ENCODE results near the gene TMEM245.
A peak's percentile ranks its signal among the peaks of the same experiment; 100 is the strongest.

TMEM245 gene

GRCh38 chr9:109120204-109120789 lies 550 bp upstream of the TMEM245 start (continued):
- TF ChIP-seq ZNF280D (tag by site-specific recombination; IDR thresholded peaks at IDR 0.05) (no peak), ZNF155 (tag by site-specific recombination; IDR thresholded peaks at IDR 0.05) (no peak), ZNF791 (tag by site-specific recombination; IDR thresholded peaks at IDR 0.05) (no peak), SP7 (tag by site-specific recombination; IDR thresholded peaks at IDR 0.05) (0 out of 2 replicates have a peak, but pooled peaks have one; percentile 28), ZNF776 (tag by site-specific recombination; IDR thresholded peaks at IDR 0.05; ENCODE audit: borderline replicate concordance) (no peak)

GRCh38 chr9:109118808-109119438 lies 824 bp downstream of the TMEM245 start:
- no peaks in the 10 kb centered on the region; a peak in 1 of 3 replicates for H3K36me3 ChIP-seq (ENCODE audit: control insufficient read depth in 2 of 2, insufficient read depth in 1 of 2, low read length in 2 of 2)
- H3K9me3 ChIP-seq (ENCODE audit: control insufficient read depth, insufficient read depth, low read depth, low read length): no peaks in the 10 kb centered on the region
- H3K27ac ChIP-seq (ENCODE audit: extremely low read depth, low read depth, low read length): peak overlapping the region; percentile 92
- ChIA-PET CTCF (interaction anchor here (0.6 to 1.2 kb wide), 4 partner anchors 10 to 226 kb away, joined by 3 to 4 read pairs (median 3); no protein-coding TSS in a partner anchor), POLR2A (interaction anchor here (0.6 to 3.4 kb wide), 5 partner anchors 10 to 343 kb away, joined by 5 to 32 read pairs (median 10); no protein-coding TSS in a partner anchor)
- peak overlapping the region; percentile 98 for H3K4me3 ChIP-seq (ENCODE audit: low read depth, low read length)
- H3K4me1 ChIP-seq (ENCODE audit: control insufficient read depth, insufficient read depth, low read length): no peaks in the 10 kb centered on the region
- no peak for TF ChIP-seq ZNF398 (tag by site-specific recombination; IDR thresholded peaks at IDR 0.05)
- TF ChIP-seq ZNF18 (tag by site-specific recombination; IDR thresholded peaks at IDR 0.05): no peak
- no peak for TF ChIP-seq ZNF221 (tag by site-specific recombination; IDR thresholded peaks at IDR 0.05; ENCODE audit: borderline replicate concordance)
- no peak for TF ChIP-seq BCL6B (tag by site-specific recombination; IDR thresholded peaks at IDR 0.05)
- no peak for TF ChIP-seq SCRT2 (tag by site-specific recombination; IDR thresholded peaks at IDR 0.05)
- no peak for TF ChIP-seq ZNF292 (tag by site-specific recombination; IDR thresholded peaks at IDR 0.05; ENCODE audit: borderline replicate concordance, low read depth)
- TF ChIP-seq ZNF558 (tag by site-specific recombination; IDR thresholded peaks at IDR 0.05): no peak
- no peak for TF ChIP-seq HOXA7 (CRISPR knock-in tag; IDR thresholded peaks at IDR 0.05; ENCODE audit: borderline replicate concordance)
- TF ChIP-seq ZNF514 (tag by site-specific recombination; IDR thresholded peaks at IDR 0.05): no peak
- TF ChIP-seq ZFP37 (tag by site-specific recombination; IDR thresholded peaks at IDR 0.05): 0 out of 2 replicates have a peak, but pooled peaks have one; percentile 14
- no peak for TF ChIP-seq BCL11A (tag by site-specific recombination; IDR thresholded peaks at IDR 0.05; ENCODE audit: low read depth)
- no peak for TF ChIP-seq MZF1 (tag by site-specific recombination; IDR thresholded peaks at IDR 0.05; ENCODE audit: borderline replicate concordance)
- no peak for TF ChIP-seq ZNF664 (tag by site-specific recombination; IDR thresholded peaks at IDR 0.05)
- TF ChIP-seq ZNF426 (tag by site-specific recombination; IDR thresholded peaks at IDR 0.05): no peak
- TF ChIP-seq ZNF274 (IDR thresholded peaks at IDR 0.05; ENCODE audit: low read length): no peak
- TF ChIP-seq ZNF274 (tag by site-specific recombination; IDR thresholded peaks at IDR 0.05; ENCODE audit: borderline replicate concordance): no peak
- peak; percentile 79 for TF ChIP-seq ZNF335 (tag by site-specific recombination; conservative IDR thresholded peaks at IDR 0.05)
- TF ChIP-seq HOXC10 (CRISPR knock-in tag; IDR thresholded peaks at IDR 0.05): no peak
- TF ChIP-seq ZNF600 (tag by site-specific recombination; IDR thresholded peaks at IDR 0.05): peak; percentile 42; the same call in 1 of the 2 replicates
- TF ChIP-seq SCRT1 (tag by site-specific recombination; IDR thresholded peaks at IDR 0.05; ENCODE audit: borderline replicate concordance): no peak
- no peak for TF ChIP-seq ZNF473 (tag by site-specific recombination; IDR thresholded peaks at IDR 0.05)
- no peak for TF ChIP-seq ZNF121 (tag by site-specific recombination; IDR thresholded peaks at IDR 0.05)
- TF ChIP-seq ZNF792 (tag by site-specific recombination; IDR thresholded peaks at IDR 0.05): no peak
- peak; percentile 77 for TF ChIP-seq ZFHX2 (tag by site-specific recombination; conservative IDR thresholded peaks at IDR 0.05)
- TF ChIP-seq ZNF202 (tag by site-specific recombination; IDR thresholded peaks at IDR 0.05; ENCODE audit: borderline replicate concordance): no peak
